GM23248 (cell line): ENCODE data around the gene IPO9. TPM values are rescaled to one million over a fixed set of nuclear protein-coding genes. Genes with fewer than 3 reads are reported as not detected.

Experiments used
- DNase-seq: peaks from one replicate; pipeline ENCODE4 v3.0.0-alpha.2; 2015
- H2AFZ ChIP-seq: fragments of 200-600 bp; sonication (generic); 2 replicates; pipeline ENCODE4 v1.6.1; 2016; ENCODE audit warnings: antibody characterized with exemption
- H3F3A ChIP-seq: fragments of 200-600 bp; sonication (generic); 2 replicates; pipeline ENCODE4 v1.6.1; 2016; ENCODE audit warnings: mild to moderate bottlenecking, antibody characterized with exemption, mixed run types; ENCODE audit not compliant: insufficient read depth
- H3K27ac ChIP-seq: fragments of 200-600 bp; sonication (generic); 2 replicates; pipeline ENCODE4 v1.5.1; 2016; ENCODE audit warnings: mild to moderate bottlenecking
- H3K27me3 ChIP-seq: fragments of 200-600 bp; sonication (generic); replicated peaks from 2 replicates; pipeline ENCODE4 v1.6.1; 2016; ENCODE audit warnings: mild to moderate bottlenecking; ENCODE audit not compliant: insufficient read depth
- H3K36me3 ChIP-seq: fragments of 200-600 bp; sonication (generic); 2 replicates; pipeline ENCODE4 v1.6.1; 2016; ENCODE audit warnings: low read depth, mild to moderate bottlenecking
- H3K4me1 ChIP-seq: fragments of 200-600 bp; sonication (generic); 2 replicates; pipeline ENCODE4 v1.6.1; 2016; ENCODE audit warnings: mild to moderate bottlenecking; ENCODE audit not compliant: insufficient read depth
- H3K4me2 ChIP-seq: fragments of 200-600 bp; sonication (generic); one replicate; pipeline ENCODE4 v1.6.1; 2016; ENCODE audit warnings: mild to moderate bottlenecking; ENCODE audit not compliant: unreplicated experiment
- H3K4me3 ChIP-seq: fragments of 200-600 bp; sonication (generic); 2 replicates; pipeline ENCODE4 v1.5.1; 2016; ENCODE audit warnings: mild to moderate bottlenecking
- H3K79me2 ChIP-seq: fragments of 200-600 bp; sonication (generic); 2 replicates; pipeline ENCODE4 v1.6.1; 2016; ENCODE audit warnings: mild to moderate bottlenecking; ENCODE audit not compliant: insufficient read depth
- H3K9ac ChIP-seq: fragments of 200-600 bp; sonication (generic); 2 replicates; pipeline ENCODE4 v1.6.1; 2016; ENCODE audit warnings: mild to moderate bottlenecking
- H3K9me2 ChIP-seq: fragments of 200-600 bp; sonication (generic); 2 replicates; pipeline ENCODE4 v1.6.1; 2016; ENCODE audit warnings: mixed run types, mild to moderate bottlenecking, moderate library complexity; ENCODE audit not compliant: insufficient read depth
- H3K9me3 ChIP-seq: fragments of 200-600 bp; sonication (generic); one replicate; pipeline ENCODE4 v1.6.1; 2017; ENCODE audit warnings: low read depth
- H4K20me1 ChIP-seq: fragments of 200-600 bp; sonication (generic); 2 replicates; pipeline ENCODE4 v1.6.0; 2016; ENCODE audit not compliant: insufficient read depth
- EZH2 ChIP-seq: fragments of 200-600 bp; sonication (generic); IDR thresholded peaks from 2 replicates; pipeline ENCODE4 v1.6.1; 2018; ENCODE audit warnings: antibody characterized with exemption, mild to moderate bottlenecking; ENCODE audit not compliant: insufficient read depth, poor library complexity, severe bottlenecking
- EZH2phosphoT487 ChIP-seq: fragments of 200-600 bp; sonication (generic); IDR thresholded peaks from 2 replicates; pipeline ENCODE4 v1.6.1; 2018; ENCODE audit warnings: antibody characterized with exemption, moderate library complexity, mild to moderate bottlenecking, low read depth; ENCODE audit not compliant: insufficient read depth
- WGBS, 2 experiments: methylation state at CpG; one replicate each; pipeline ENCODE4 v1.1.6; 2015 to 2017; ENCODE audit warnings: low lambda C conversion rate in 2 of 2, low coverage in 1 of 2; ENCODE audit errors: missing lambda C conversion rate in 2 of 2; 5-methylcytosine and 5-hydroxymethylcytosine counted together
- in situ Hi-C: fragments of 300-500 bp; cut with MboI; formaldehyde crosslinking; loops from 2 replicates; pipeline ENCODE4 v1.15.0; 2020
- polyA plus RNA-seq: library from polyadenylated mRNA; unstranded; fragments of >200 nt; fragmentation: Nextera tagmentation; extraction: Ambion mirVana; gene quantifications from 2 replicates; pipeline ENCODE4 v1.2.1, GENCODE V29; 2016
- total RNA-seq: library from RNA; depleted of rRNA; stranded (reverse); fragments of >200 nt; shearing (Covaris generic); gene quantifications from 2 replicates; pipeline ENCODE4 v1.2.3, GENCODE V29; 2014

The IPO9 gene
- total and polyA plus RNA-seq, 2 experiments from 2014 or later: 18.3 to 52.4 TPM

DNA sequence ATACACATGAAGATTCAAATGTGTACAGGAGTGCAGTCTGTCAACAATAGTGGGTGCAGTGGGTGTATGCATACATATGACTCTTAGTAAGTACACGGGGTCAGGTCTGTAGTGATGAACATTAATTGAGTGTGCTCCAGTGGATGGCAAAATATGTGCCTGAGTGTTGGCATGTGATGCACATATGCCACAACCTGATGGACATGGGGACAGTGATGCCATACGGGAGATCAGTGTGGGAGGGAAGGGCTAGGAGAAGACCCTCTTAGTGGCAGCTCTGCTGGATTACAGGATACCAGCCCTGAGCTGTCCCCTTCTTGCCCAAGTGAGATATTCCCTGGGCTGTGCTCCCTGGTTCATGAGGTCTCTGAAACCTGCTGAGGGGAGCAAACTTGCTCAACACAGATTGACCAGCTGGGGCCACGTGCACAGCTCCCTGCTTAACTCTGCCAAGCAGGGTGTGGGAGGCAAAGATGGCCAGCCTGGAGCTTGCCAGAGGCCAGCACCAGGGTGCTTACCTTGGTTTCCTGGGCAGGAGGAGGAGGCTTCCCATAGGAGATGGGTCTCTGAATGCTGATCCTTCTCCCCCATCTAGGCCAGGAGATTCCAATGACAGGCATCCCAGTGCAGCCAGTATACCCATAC, 62.0 kb downstream of the IPO9 start:
- in situ Hi-C loops: loop anchor here (5.0 to 25.0 kb wide), 2 partner anchors 86 to 221 kb away; partner anchors contain the start of gene GPR37L1

DNA sequence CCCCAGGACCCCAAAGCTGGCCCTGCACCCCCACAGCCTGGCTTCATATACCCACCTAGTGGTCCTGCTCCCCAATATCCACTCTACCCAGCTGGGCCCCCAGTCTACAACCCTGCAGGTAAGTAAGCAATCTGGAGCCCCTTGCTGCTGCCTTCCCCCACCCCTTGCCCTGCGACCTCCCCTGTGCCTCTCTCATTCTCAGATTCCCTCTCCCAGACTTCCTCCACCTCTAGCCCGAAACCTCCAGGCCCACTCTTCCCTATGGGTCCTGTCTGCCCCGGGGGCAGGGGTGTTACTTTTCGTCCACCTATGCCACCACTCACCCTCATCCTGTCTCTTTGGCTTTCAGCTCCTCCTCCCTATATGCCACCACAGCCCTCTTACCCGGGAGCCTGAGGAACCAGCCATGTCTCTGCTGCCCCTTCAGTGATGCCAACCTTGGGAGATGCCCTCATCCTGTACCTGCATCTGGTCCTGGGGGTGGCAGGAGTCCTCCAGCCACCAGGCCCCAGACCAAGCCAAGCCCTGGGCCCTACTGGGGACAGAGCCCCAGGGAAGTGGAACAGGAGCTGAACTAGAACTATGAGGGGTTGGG, 62.6 kb downstream of the IPO9 start:
- Histone ChIP-seq H3K4me2 (no peak overlapping the region), H3K9ac (no peak overlapping the region), H3K27ac (no peak overlapping the region), H3F3A (peaks cover 6% of the 10 kb centered on the region), H3K36me3 (no peaks in the 10 kb centered on the region), H3K9me3 (no peaks in the 10 kb centered on the region), H3K27me3 (no peaks in the 10 kb centered on the region), H3K9me2 (no peaks in the 10 kb centered on the region), H2AFZ (no peak overlapping the region), H3K4me1 (no peaks in the 10 kb centered on the region), H4K20me1 (no peaks in the 10 kb centered on the region), H3K4me3 (no peak overlapping the region), H3K79me2 (no peaks in the 10 kb centered on the region)
- DNase-seq: no peak
- TF ChIP-seq EZH2phosphoT487 (no peak), EZH2 (no peak)
- WGBS, 2 experiments: 91 to 98% methylated on average over 5 of the region's 5 CpGs
- in situ Hi-C loops: loop anchor here (5.0 to 25.0 kb wide), 2 partner anchors 86 to 221 kb away; partner anchors contain the start of gene GPR37L1

More for the DNA sequence above, 62.0 kb downstream of the IPO9 start:
- H3F3A ChIP-seq: no peaks in the 10 kb centered on the region; the same call in 1 of the 2 replicates
- H3K36me3 ChIP-seq: no peaks in the 10 kb centered on the region
- no peak for DNase-seq
- H3K9me2 ChIP-seq: no peaks in the 10 kb centered on the region
- no peak overlapping the region for H3K4me3 ChIP-seq
- peaks cover 2% of the 10 kb centered on the region; the same call in 1 of the 2 replicates for H3K4me1 ChIP-seq
- no peak overlapping the region for H3K27ac ChIP-seq
- H3K9ac ChIP-seq: no peak overlapping the region
- 62 to 77% methylated on average over 3 of the region's 3 CpGs for WGBS, 2 experiments
- no peaks in the 10 kb centered on the region for H3K9me3 ChIP-seq
- H2AFZ ChIP-seq: no peak overlapping the region
- H3K27me3 ChIP-seq: no peaks in the 10 kb centered on the region
- no peak for TF ChIP-seq EZH2
- TF ChIP-seq EZH2phosphoT487: no peak
- H3K4me2 ChIP-seq: no peak overlapping the region
- no peaks in the 10 kb centered on the region for H3K79me2 ChIP-seq
- no peaks in the 10 kb centered on the region for H4K20me1 ChIP-seq

DNA sequence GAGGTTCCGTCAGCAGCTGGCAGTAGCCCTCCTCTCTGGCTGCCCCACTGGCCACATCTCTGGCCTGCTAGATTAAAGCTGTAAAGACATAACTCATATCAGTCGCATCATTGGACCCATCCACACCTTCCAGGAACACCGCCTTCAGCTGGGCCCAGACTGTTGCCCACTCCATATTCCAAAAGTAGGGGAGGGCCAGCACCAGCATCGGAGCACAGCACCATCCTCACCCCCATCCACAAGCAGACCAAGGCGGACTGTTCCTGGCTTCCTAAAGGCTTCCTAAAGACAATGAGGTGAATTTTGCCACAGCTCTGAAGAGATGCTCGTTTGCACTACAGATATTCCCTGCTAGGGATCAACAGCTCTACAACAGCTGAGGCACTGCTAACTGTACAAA, 63.3 kb downstream of the IPO9 start:
- no peak overlapping the region for H3K9ac ChIP-seq
- in situ Hi-C loops: loop anchor here (5.0 to 25.0 kb wide), 2 partner anchors 85 to 220 kb away; partner anchors contain the start of gene GPR37L1
- no peaks in the 10 kb centered on the region for H3K79me2 ChIP-seq
- no peaks in the 10 kb centered on the region for H3K9me3 ChIP-seq
- 88 to 92% methylated on average over 6 of the region's 6 CpGs for WGBS, 2 experiments
- H4K20me1 ChIP-seq: no peaks in the 10 kb centered on the region
- H3K9me2 ChIP-seq: no peaks in the 10 kb centered on the region
- H3K4me1 ChIP-seq: 0 out of 2 replicates have a peak, but pooled peaks cover under 1% of the 10 kb centered on the region
- H3K4me3 ChIP-seq: no peak overlapping the region
- no peaks in the 10 kb centered on the region for H3K36me3 ChIP-seq
- no peak overlapping the region for H3K4me2 ChIP-seq
- no peak overlapping the region for H2AFZ ChIP-seq
- no peak overlapping the region for H3K27ac ChIP-seq
- no peaks in the 10 kb centered on the region for H3K27me3 ChIP-seq
- TF ChIP-seq EZH2 (no peak), EZH2phosphoT487 (no peak)
- H3F3A ChIP-seq: peaks cover 6% of the 10 kb centered on the region
- DNase-seq: no peak

DNA sequence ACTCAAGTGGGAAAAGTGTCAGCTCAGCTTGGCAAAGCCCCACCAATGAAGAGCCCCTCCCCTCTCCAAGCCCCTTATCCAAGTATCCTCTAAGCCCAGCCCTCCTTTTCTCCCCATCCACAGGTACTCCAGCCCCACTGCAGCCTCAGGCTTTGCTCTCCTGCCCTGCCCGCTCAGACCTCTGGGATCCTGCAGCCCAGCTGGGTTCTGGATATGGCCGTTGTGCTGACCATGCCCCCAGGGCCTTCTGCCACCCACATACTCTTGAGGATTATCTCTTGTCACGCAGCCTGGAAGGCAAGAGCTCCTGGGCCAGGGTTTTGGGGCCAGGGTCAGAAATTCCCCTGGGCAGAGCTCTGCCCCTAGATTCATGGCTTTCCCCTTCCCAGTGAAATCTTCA, 64.5 kb downstream of the IPO9 start:
- in situ Hi-C loops: loop anchor here (5.0 to 25.0 kb wide), 2 partner anchors 84 to 219 kb away; partner anchors contain the start of gene GPR37L1
- no peak for DNase-seq
- TF ChIP-seq EZH2phosphoT487 (no peak), EZH2 (no peak)
- Histone ChIP-seq H3K4me1 (0 out of 2 replicates have a peak, but pooled peaks cover 6% of the 10 kb centered on the region), H3K27ac (no peak overlapping the region), H3K27me3 (no peaks in the 10 kb centered on the region), H3F3A (peaks cover 6% of the 10 kb centered on the region), H2AFZ (no peak overlapping the region), H3K4me2 (no peak overlapping the region), H3K4me3 (no peak overlapping the region), H3K9me3 (no peaks in the 10 kb centered on the region), H3K9ac (no peak overlapping the region), H3K9me2 (no peaks in the 10 kb centered on the region), H3K79me2 (no peaks in the 10 kb centered on the region), H4K20me1 (no peaks in the 10 kb centered on the region), H3K36me3 (no peaks in the 10 kb centered on the region)
- WGBS, 2 experiments: 64 to 70% methylated on average over 3 of the region's 3 CpGs
